Measurements from ENCODE around the gene GNGT2. TPM values are rescaled to one million over a fixed set of nuclear protein-coding genes. Genes with fewer than 3 reads are reported as not detected.

Gene GNGT2
- total RNA-seq, 1 donor from 2014 or later: not detected

GRCh38 chr17:49170216-49170615 lies 40.2 kb downstream of the GNGT2 start:
- Mint-ChIP-seq H3K4me1 (ENCODE audit: unreplicated experiment) (no peaks in the 10 kb centered on the region), H3K9me3 (ENCODE audit: unreplicated experiment) (peaks cover 8% of the 10 kb centered on the region), H3K4me3 (ENCODE audit: unreplicated experiment) (no peak overlapping the region), H3K27ac (ENCODE audit: unreplicated experiment) (no peak overlapping the region), H3K27me3 (ENCODE audit: unreplicated experiment) (peaks cover 61% of the 10 kb centered on the region), H3K36me3 (ENCODE audit: unreplicated experiment) (no peaks in the 10 kb centered on the region)
- no peak for DNase-seq (ENCODE audit: extremely low spot score, unreplicated experiment)
- no peak for TF ChIP-seq CTCF (IDR thresholded peaks at IDR 0.05)

GRCh38 chr17:49168706-49169105 lies 41.7 kb downstream of the GNGT2 start:
- H3K4me3 Mint-ChIP-seq (ENCODE audit: unreplicated experiment): no peak overlapping the region
- no peak overlapping the region for H3K27ac Mint-ChIP-seq (ENCODE audit: unreplicated experiment)
- H3K36me3 Mint-ChIP-seq (ENCODE audit: unreplicated experiment): no peaks in the 10 kb centered on the region
- H3K4me1 Mint-ChIP-seq (ENCODE audit: unreplicated experiment): no peaks in the 10 kb centered on the region
- DNase-seq (ENCODE audit: extremely low spot score, unreplicated experiment): no peak
- no peak for TF ChIP-seq CTCF (IDR thresholded peaks at IDR 0.05)
- H3K9me3 Mint-ChIP-seq (ENCODE audit: unreplicated experiment): no peaks in the 10 kb centered on the region
- peaks cover 59% of the 10 kb centered on the region for H3K27me3 Mint-ChIP-seq (ENCODE audit: unreplicated experiment)

DNA sequence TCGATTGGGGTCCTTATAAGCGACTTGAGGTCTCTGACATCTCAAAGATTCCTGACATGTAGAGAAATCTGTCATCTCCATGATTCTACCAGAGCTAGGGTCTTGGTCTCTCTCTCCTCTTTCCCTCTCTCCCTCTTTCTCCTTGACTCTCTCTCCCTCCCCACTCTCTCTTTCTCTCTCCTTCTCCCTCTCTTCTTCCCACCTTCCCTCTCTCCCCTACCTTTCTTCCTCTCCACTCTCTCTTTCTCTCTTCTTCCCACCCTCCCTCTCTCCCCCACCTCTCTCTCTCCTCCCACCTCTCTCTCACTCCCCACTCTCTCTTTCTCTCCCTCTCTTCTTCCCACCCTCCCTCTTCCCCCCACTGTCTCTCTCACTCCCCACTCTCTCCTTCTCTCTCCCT lies 45.2 kb downstream of the GNGT2 start:
- no peak for TF ChIP-seq CTCF (IDR thresholded peaks at IDR 0.05)
- Mint-ChIP-seq H3K36me3 (ENCODE audit: unreplicated experiment) (no peaks in the 10 kb centered on the region), H3K27me3 (ENCODE audit: unreplicated experiment) (peaks cover 59% of the 10 kb centered on the region)

DNA sequence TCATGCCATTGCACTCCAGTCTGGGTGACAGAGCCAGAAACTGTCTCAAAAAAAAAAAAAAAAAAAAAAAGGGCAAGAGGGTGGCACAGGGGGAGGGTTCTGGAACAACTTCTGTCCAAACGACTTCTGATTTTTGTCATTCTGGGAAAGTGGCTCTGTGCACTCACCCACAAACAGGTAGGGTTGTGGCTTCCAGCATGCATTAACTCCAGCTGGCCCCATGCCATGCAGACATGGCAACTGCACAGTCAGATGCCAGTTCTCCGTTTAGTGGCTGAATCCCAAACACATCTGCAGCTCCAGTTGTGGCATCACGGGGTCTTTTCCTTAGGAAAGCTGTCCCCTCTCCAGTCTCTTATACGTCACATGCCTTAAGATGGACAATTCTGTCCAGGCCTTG lies 47.5 kb downstream of the GNGT2 start:
- H3K9me3 Mint-ChIP-seq (ENCODE audit: unreplicated experiment): no peaks in the 10 kb centered on the region
- H3K27me3 Mint-ChIP-seq (ENCODE audit: unreplicated experiment): peaks cover 64% of the 10 kb centered on the region
- TF ChIP-seq CTCF (IDR thresholded peaks at IDR 0.05): no peak
- no peak overlapping the region for H3K27ac Mint-ChIP-seq (ENCODE audit: unreplicated experiment)
- no peak for DNase-seq (ENCODE audit: extremely low spot score, unreplicated experiment)
- H3K4me3 Mint-ChIP-seq (ENCODE audit: unreplicated experiment): no peak overlapping the region
- no peaks in the 10 kb centered on the region for H3K4me1 Mint-ChIP-seq (ENCODE audit: unreplicated experiment)
- H3K36me3 Mint-ChIP-seq (ENCODE audit: unreplicated experiment): no peaks in the 10 kb centered on the region

More for the DNA sequence above, 45.2 kb downstream of the GNGT2 start:
- Mint-ChIP-seq H3K4me1 (ENCODE audit: unreplicated experiment) (no peaks in the 10 kb centered on the region), H3K27ac (ENCODE audit: unreplicated experiment) (no peak overlapping the region), H3K4me3 (ENCODE audit: unreplicated experiment) (no peak overlapping the region), H3K9me3 (ENCODE audit: unreplicated experiment) (no peaks in the 10 kb centered on the region)
- no peak for DNase-seq (ENCODE audit: extremely low spot score, unreplicated experiment)

DNA sequence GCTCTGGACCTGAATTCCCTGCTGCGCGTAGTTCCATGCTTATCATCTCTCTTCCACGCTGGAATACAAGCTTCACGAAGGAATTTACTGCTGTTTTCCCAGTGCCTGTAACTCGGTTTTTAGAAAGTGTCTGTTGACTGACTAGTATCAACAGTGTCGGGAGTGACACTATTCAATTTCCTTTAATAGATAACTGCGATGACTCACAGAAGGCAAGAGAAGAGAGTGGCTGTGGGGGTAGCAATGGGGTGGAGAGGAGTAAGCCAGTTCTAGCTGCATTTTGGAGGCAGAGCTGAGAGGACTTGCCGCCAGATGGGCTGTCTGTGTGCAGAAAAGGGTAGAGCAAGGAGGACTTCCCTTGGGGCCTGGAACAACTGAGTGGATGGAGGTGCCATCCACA lies 52.6 kb downstream of the GNGT2 start:
- Mint-ChIP-seq H3K27me3 (ENCODE audit: unreplicated experiment) (peaks cover 51% of the 10 kb centered on the region), H3K27ac (ENCODE audit: unreplicated experiment) (no peak overlapping the region), H3K4me3 (ENCODE audit: unreplicated experiment) (no peak overlapping the region), H3K4me1 (ENCODE audit: unreplicated experiment) (no peaks in the 10 kb centered on the region), H3K9me3 (ENCODE audit: unreplicated experiment) (no peaks in the 10 kb centered on the region), H3K36me3 (ENCODE audit: unreplicated experiment) (no peaks in the 10 kb centered on the region)
- TF ChIP-seq CTCF (IDR thresholded peaks at IDR 0.05): no peak
- DNase-seq (ENCODE audit: extremely low spot score, unreplicated experiment): no peak

Measured in osteocyte (in vitro differentiated cells).